HL-60 (cell line): ENCODE data around the gene C1orf21.

Source experiments
- CTCF ChIP-seq: IDR thresholded peaks from one replicate; pipeline ENCODE4 v1.5.1; 2011; ENCODE audit warnings: low read length, control low read depth, inconsistent platforms; ENCODE audit not compliant: insufficient read depth
- GABPA ChIP-seq: IDR thresholded peaks from 2 replicates; pipeline ENCODE4 v1.6.1; 2012; ENCODE audit warnings: low read depth
- POLR2AphosphoS5 ChIP-seq: IDR thresholded peaks from 2 replicates; pipeline ENCODE4 v1.6.1; 2012; ENCODE audit warnings: low read depth

- TF ChIP-seq POLR2AphosphoS5 (no peak), CTCF (no peak), GABPA (no peak)
These were observed 85.3 kb downstream of the C1orf21 start for GRCh38 chr1:184472136-184472535.
